Activated T-cell treated with anti-CD3 and anti-CD28 coated beads, Interleukin-2, amount 50 U/mL, for 24 hours (primary cell): ENCODE results near the gene MS4A1.
"Not testable (repeated sequence)": the region's sequence is repeated elsewhere in the genome, so short reads cannot be mapped to it uniquely, and the experiment has no call there.

ENCODE experiments used
- DNase-seq: peaks from one replicate; pipeline ENCODE4 v3.0.0-alpha.2; 2020
- H3K27ac Mint-ChIP-seq: 2 replicates; pipeline ENCODE4 v1.8.0; 2020; ENCODE audit warnings: mild to moderate bottlenecking, mixed read lengths
- H3K27me3 Mint-ChIP-seq: 2 replicates; pipeline ENCODE4 v1.8.0; 2020; ENCODE audit warnings: mixed read lengths
- H3K36me3 Mint-ChIP-seq: 2 replicates; pipeline ENCODE4 v1.8.0; 2020; ENCODE audit warnings: low read depth, mixed read lengths
- H3K4me1 Mint-ChIP-seq: 2 replicates; pipeline ENCODE4 v1.8.0; 2020; ENCODE audit warnings: low read depth, mixed read lengths
- H3K4me3 Mint-ChIP-seq: 2 replicates; pipeline ENCODE4 v1.8.0; 2020; ENCODE audit warnings: mild to moderate bottlenecking, moderate library complexity, mixed read lengths
- H3K9me3 Mint-ChIP-seq: 2 replicates; pipeline ENCODE4 v1.8.0; 2020; ENCODE audit warnings: mixed read lengths

Gene MS4A1

GRCh38 chr11:60455531-60456042 is at the start of gene MS4A1:
TSS of gene MS4A1 (plus strand) at chr11:60455847. CDS start at chr11:60462375, 6,528 bp downstream.
- Mint-ChIP-seq H3K4me3 (no peak within 1 kb of the TSS), H3K9me3 (no peaks in the 10 kb centered on the region), H3K27me3 (peaks cover 6% of the 10 kb centered on the region), H3K4me1 (peaks cover 11% of the 10 kb centered on the region), H3K36me3 (no peaks in the 10 kb centered on the region), H3K27ac (no peak within 1 kb of the TSS)
- no peak for DNase-seq

- Mint-ChIP-seq H3K36me3 (no peaks in the 10 kb centered on the region), H3K27me3 (peaks cover 33% of the 10 kb centered on the region), H3K27ac (no peak overlapping the region), H3K4me3 (no peak overlapping the region), H3K4me1 (no peaks in the 10 kb centered on the region), H3K9me3 (no peaks in the 10 kb centered on the region)
- no peak for DNase-seq
These were observed 35.6 kb upstream of the MS4A1 start for GRCh38 chr11:60420015-60420414.

GRCh38 chr11:60422609-60423008 is 33.0 kb upstream of the MS4A1 start:
- no peaks in the 10 kb centered on the region for H3K4me1 Mint-ChIP-seq

GRCh38 chr11:60428517-60428916 is 27.1 kb upstream of the MS4A1 start:
- peaks cover 38% of the 10 kb centered on the region for H3K27me3 Mint-ChIP-seq
- no peak overlapping the region for H3K4me3 Mint-ChIP-seq
- no peak for DNase-seq
- no peaks in the 10 kb centered on the region for H3K4me1 Mint-ChIP-seq
- no peak overlapping the region for H3K27ac Mint-ChIP-seq
- H3K36me3 Mint-ChIP-seq, result no peaks in the 10 kb centered on the region
- H3K9me3 Mint-ChIP-seq, result no peaks in the 10 kb centered on the region

More at GRCh38 chr11:60422609-60423008, 33.0 kb upstream of the MS4A1 start:
- DNase-seq, result no peak
- H3K27me3 Mint-ChIP-seq, result peaks cover 24% of the 10 kb centered on the region
- no peaks in the 10 kb centered on the region for H3K9me3 Mint-ChIP-seq
- H3K4me3 Mint-ChIP-seq, result no peak overlapping the region
- no peaks in the 10 kb centered on the region for H3K36me3 Mint-ChIP-seq
- no peak overlapping the region for H3K27ac Mint-ChIP-seq

GRCh38 chr11:60429272-60429671 is 26.4 kb upstream of the MS4A1 start, which contains the start of gene MS4A5:
TSS of gene MS4A5 (plus strand) at chr11:60429572. CDS start at chr11:60429675, 103 bp downstream.
- H3K9me3 Mint-ChIP-seq, result no peaks in the 10 kb centered on the region
- no peaks in the 10 kb centered on the region for H3K36me3 Mint-ChIP-seq
- peaks cover 38% of the 10 kb centered on the region for H3K27me3 Mint-ChIP-seq
- no peak within 1 kb of the TSS for H3K27ac Mint-ChIP-seq
- H3K4me1 Mint-ChIP-seq, result no peaks in the 10 kb centered on the region
- H3K4me3 Mint-ChIP-seq, result no peak within 1 kb of the TSS
- no peak for DNase-seq

GRCh38 chr11:60431251-60431650 is 24.4 kb upstream of the MS4A1 start:
- Mint-ChIP-seq H3K4me3 (no peak overlapping the region), H3K27ac (no peak overlapping the region), H3K4me1 (no peaks in the 10 kb centered on the region), H3K9me3 (no peaks in the 10 kb centered on the region), H3K27me3 (peaks cover 32% of the 10 kb centered on the region), H3K36me3 (no peaks in the 10 kb centered on the region)
- DNase-seq, result no peak

GRCh38 chr11:60433401-60433800 is 22.2 kb upstream of the MS4A1 start:
- H3K4me3 Mint-ChIP-seq, result no peak overlapping the region
- no peak overlapping the region for H3K27ac Mint-ChIP-seq
- H3K9me3 Mint-ChIP-seq, result no peaks in the 10 kb centered on the region
- H3K4me1 Mint-ChIP-seq, result no peaks in the 10 kb centered on the region
- no peaks in the 10 kb centered on the region for H3K36me3 Mint-ChIP-seq
- DNase-seq, result no peak
- H3K27me3 Mint-ChIP-seq, result peaks cover 22% of the 10 kb centered on the region

GRCh38 chr11:60447070-60447469 is 8.6 kb upstream of the MS4A1 start:
- Mint-ChIP-seq H3K4me3 (no peak overlapping the region), H3K36me3 (no peaks in the 10 kb centered on the region), H3K27ac (no peak overlapping the region)

GRCh38 chr11:60447846-60448245 is 7.8 kb upstream of the MS4A1 start:
- peaks cover 12% of the 10 kb centered on the region for H3K4me1 Mint-ChIP-seq
- H3K36me3 Mint-ChIP-seq, result no peaks in the 10 kb centered on the region
- H3K27me3 Mint-ChIP-seq, result no peaks in the 10 kb centered on the region
- no peak for DNase-seq
- H3K27ac Mint-ChIP-seq, result no peak overlapping the region
- H3K4me3 Mint-ChIP-seq, result no peak overlapping the region
- H3K9me3 Mint-ChIP-seq, result peaks cover 3% of the 10 kb centered on the region

More at GRCh38 chr11:60447070-60447469, 8.6 kb upstream of the MS4A1 start:
- H3K4me1 Mint-ChIP-seq, result peaks cover 12% of the 10 kb centered on the region
- DNase-seq, result no peak
- H3K9me3 Mint-ChIP-seq, result peaks cover 3% of the 10 kb centered on the region
- no peaks in the 10 kb centered on the region for H3K27me3 Mint-ChIP-seq

GRCh38 chr11:60451185-60451584 is 4.5 kb upstream of the MS4A1 start:
- not testable (repeated sequence) for DNase-seq, H3K27me3 Mint-ChIP-seq, H3K27ac Mint-ChIP-seq, H3K9me3 Mint-ChIP-seq, H3K36me3 Mint-ChIP-seq, H3K4me3 Mint-ChIP-seq
- peaks cover 12% of the 10 kb centered on the region for H3K4me1 Mint-ChIP-seq

GRCh38 chr11:60454212-60454611 is 1.4 kb upstream of the MS4A1 start:
- H3K36me3 Mint-ChIP-seq, result no peaks in the 10 kb centered on the region
- no peak for DNase-seq
- peaks cover 11% of the 10 kb centered on the region for H3K4me1 Mint-ChIP-seq
- no peak overlapping the region for H3K27ac Mint-ChIP-seq
- H3K4me3 Mint-ChIP-seq, result no peak overlapping the region
- H3K27me3 Mint-ChIP-seq, result peaks cover 6% of the 10 kb centered on the region
- H3K9me3 Mint-ChIP-seq, result peaks cover 3% of the 10 kb centered on the region

GRCh38 chr11:60457576-60457975 is 1.9 kb downstream of the MS4A1 start:
- Mint-ChIP-seq H3K36me3 (no peaks in the 10 kb centered on the region), H3K4me3 (no peak overlapping the region), H3K27ac (no peak overlapping the region), H3K9me3 (no peaks in the 10 kb centered on the region), H3K27me3 (peaks cover 6% of the 10 kb centered on the region), H3K4me1 (peaks cover 11% of the 10 kb centered on the region)
- no peak for DNase-seq

GRCh38 chr11:60459345-60459744 is 3.7 kb downstream of the MS4A1 start:
- peaks cover 11% of the 10 kb centered on the region for H3K27me3 Mint-ChIP-seq
- no peak overlapping the region for H3K4me3 Mint-ChIP-seq
- H3K36me3 Mint-ChIP-seq, result no peaks in the 10 kb centered on the region
- DNase-seq, result no peak
- H3K4me1 Mint-ChIP-seq, result peaks cover 11% of the 10 kb centered on the region
- H3K27ac Mint-ChIP-seq, result no peak overlapping the region
- no peaks in the 10 kb centered on the region for H3K9me3 Mint-ChIP-seq

GRCh38 chr11:60468829-60469228 is 13.2 kb downstream of the MS4A1 start:
- H3K4me1 Mint-ChIP-seq, result no peaks in the 10 kb centered on the region
- no peak overlapping the region for H3K4me3 Mint-ChIP-seq
- peaks cover 52% of the 10 kb centered on the region for H3K27me3 Mint-ChIP-seq
- no peak overlapping the region for H3K27ac Mint-ChIP-seq
- H3K36me3 Mint-ChIP-seq, result no peaks in the 10 kb centered on the region
- DNase-seq, result no peak
- H3K9me3 Mint-ChIP-seq, result no peaks in the 10 kb centered on the region

GRCh38 chr11:60469723-60470122 is 14.1 kb downstream of the MS4A1 start:
- no peaks in the 10 kb centered on the region for H3K9me3 Mint-ChIP-seq
- H3K27ac Mint-ChIP-seq, result no peak overlapping the region
- H3K27me3 Mint-ChIP-seq, result peaks cover 43% of the 10 kb centered on the region
- H3K36me3 Mint-ChIP-seq, result no peaks in the 10 kb centered on the region
- no peak overlapping the region for H3K4me3 Mint-ChIP-seq
- no peak for DNase-seq
- no peaks in the 10 kb centered on the region for H3K4me1 Mint-ChIP-seq

GRCh38 chr11:60477035-60477445 is 21.4 kb downstream of the MS4A1 start:
- Mint-ChIP-seq H3K4me3 (no peak overlapping the region), H3K9me3 (no peaks in the 10 kb centered on the region), H3K27me3 (peaks cover 16% of the 10 kb centered on the region), H3K4me1 (no peaks in the 10 kb centered on the region), H3K27ac (no peak overlapping the region), H3K36me3 (no peaks in the 10 kb centered on the region)
- DNase-seq, result no peak
